ENCODE results near the gene JADE1. TPM values are rescaled to one million over a fixed set of nuclear protein-coding genes. Genes with fewer than 3 reads are reported as not detected.
A peak's percentile ranks its signal among the peaks of the same experiment; 100 is the strongest.

Gene JADE1
- total and polyA plus RNA-seq, 9 of the 15 experiments (the other 6 are each of a cell fraction or from before 2014, with no cell fraction given), result 8.3 to 37.9 (median 24.4) TPM

GRCh38 chr4:128809477-128810330 lies at the start of gene JADE1 (continued):
- TF ChIP-seq ZNF324 (CRISPR knock-in tag; IDR thresholded peaks at IDR 0.05) (no peak), HDAC6 (IDR thresholded peaks at IDR 0.05; ENCODE audit: low read depth, low read length) (no peak), CUX1 (CRISPR knock-in tag; IDR thresholded peaks at IDR 0.05) (peak; percentile 21; the same call in 1 of the 2 replicates), RBM15 (IDR thresholded peaks at IDR 0.05; ENCODE audit: insufficient read depth, low read length) (no peak), NFIX (CRISPR knock-in tag; IDR thresholded peaks at IDR 0.05; ENCODE audit: low read depth) (no peak), PHTF2 (CRISPR knock-in tag; IDR thresholded peaks at IDR 0.05) (no peak), CHD7 (IDR thresholded peaks at IDR 0.05; ENCODE audit: low read depth, low read length) (no peak), ZKSCAN1 (IDR thresholded peaks at IDR 0.05; ENCODE audit: low read depth, low read length) (peak; percentile 41; the same call in 1 of the 2 replicates), TEAD1 (CRISPR knock-in tag; IDR thresholded peaks at IDR 0.05) (0 out of 4 replicates have a peak, but pooled peaks of 1 of the 2 experiments have one; percentile 34), SIN3B (IDR thresholded peaks at IDR 0.05; ENCODE audit: low read depth) (peak; percentile 25; the same call in 1 of the 2 replicates)

Data from K562 (cell line).